Esophagus muscularis mucosa (tissue), 4 donors: ENCODE measurements around the gene ACAN.

Experiments
- EP300 ChIP-seq: sonication (generic); formaldehyde crosslinking; IDR thresholded peaks from one replicate; pipeline ENCODE4 v1.6.1; 2017; ENCODE audit warnings: antibody characterized with exemption
- POLR2A ChIP-seq: fragments of 450-650 bp; IDR thresholded peaks from one replicate; pipeline ENCODE4 v1.6.1; 2017; ENCODE audit warnings: antibody characterized with exemption, moderate library complexity, mild to moderate bottlenecking, low read depth
- POLR2AphosphoS5 ChIP-seq, 2 donors: sonication (generic); formaldehyde crosslinking; IDR thresholded peaks; one replicate each; pipeline ENCODE4 v1.6.1; 2017; ENCODE audit warnings: antibody characterized with exemption in 2 of 2
- TF ChIP-seq, protein P1 (sequence below), 3 experiments: fragments of 200-600 bp in 2 of 3; fragments of 450-650 bp in 1 of 3; sonication (generic) in 2 of 3; IDR thresholded peaks; one replicate each; pipeline ENCODE4 v1.5.1; 2017 to 2019; ENCODE audit warnings: antibody characterized with exemption in 3 of 3, mild to moderate bottlenecking in 2 of 3, moderate library complexity in 1 of 3

- TF ChIP-seq EP300: no peak
- no peak for TF ChIP-seq POLR2AphosphoS5 (IDR thresholded peaks at IDR 0.05)
- TF ChIP-seq, protein P1, sequence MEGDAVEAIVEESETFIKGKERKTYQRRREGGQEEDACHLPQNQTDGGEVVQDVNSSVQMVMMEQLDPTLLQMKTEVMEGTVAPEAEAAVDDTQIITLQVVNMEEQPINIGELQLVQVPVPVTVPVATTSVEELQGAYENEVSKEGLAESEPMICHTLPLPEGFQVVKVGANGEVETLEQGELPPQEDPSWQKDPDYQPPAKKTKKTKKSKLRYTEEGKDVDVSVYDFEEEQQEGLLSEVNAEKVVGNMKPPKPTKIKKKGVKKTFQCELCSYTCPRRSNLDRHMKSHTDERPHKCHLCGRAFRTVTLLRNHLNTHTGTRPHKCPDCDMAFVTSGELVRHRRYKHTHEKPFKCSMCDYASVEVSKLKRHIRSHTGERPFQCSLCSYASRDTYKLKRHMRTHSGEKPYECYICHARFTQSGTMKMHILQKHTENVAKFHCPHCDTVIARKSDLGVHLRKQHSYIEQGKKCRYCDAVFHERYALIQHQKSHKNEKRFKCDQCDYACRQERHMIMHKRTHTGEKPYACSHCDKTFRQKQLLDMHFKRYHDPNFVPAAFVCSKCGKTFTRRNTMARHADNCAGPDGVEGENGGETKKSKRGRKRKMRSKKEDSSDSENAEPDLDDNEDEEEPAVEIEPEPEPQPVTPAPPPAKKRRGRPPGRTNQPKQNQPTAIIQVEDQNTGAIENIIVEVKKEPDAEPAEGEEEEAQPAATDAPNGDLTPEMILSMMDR (IDR thresholded peaks at IDR 0.05): no peak
- TF ChIP-seq POLR2A: no peak
Observed at GRCh38 chr15:88902221-88902835, 99.1 kb downstream of the ACAN start.
